Colon (tissue), 2 donors: ENCODE data around the gene CACNB2.

Source experiments
- FAIRE-seq: peaks from 2 replicates; lab custom pipeline; 2012; peaks lifted over from hg19 to GRCh38; lab: Jason Lieb, UNC
- donor health status: control.
- donor health status: control.

Gene CACNB2

GRCh38 chr10:18230794-18231193, 90.6 kb downstream of the CACNB2 start:
- no peak for FAIRE-seq

- no peak for FAIRE-seq
Observed at GRCh38 chr10:18231480-18231879, 91.3 kb downstream of the CACNB2 start.

GRCh38 chr10:18233775-18234174, 93.6 kb downstream of the CACNB2 start:
- FAIRE-seq = no peak

GRCh38 chr10:18235477-18235876, 95.3 kb downstream of the CACNB2 start:
- FAIRE-seq = no peak

DNA sequence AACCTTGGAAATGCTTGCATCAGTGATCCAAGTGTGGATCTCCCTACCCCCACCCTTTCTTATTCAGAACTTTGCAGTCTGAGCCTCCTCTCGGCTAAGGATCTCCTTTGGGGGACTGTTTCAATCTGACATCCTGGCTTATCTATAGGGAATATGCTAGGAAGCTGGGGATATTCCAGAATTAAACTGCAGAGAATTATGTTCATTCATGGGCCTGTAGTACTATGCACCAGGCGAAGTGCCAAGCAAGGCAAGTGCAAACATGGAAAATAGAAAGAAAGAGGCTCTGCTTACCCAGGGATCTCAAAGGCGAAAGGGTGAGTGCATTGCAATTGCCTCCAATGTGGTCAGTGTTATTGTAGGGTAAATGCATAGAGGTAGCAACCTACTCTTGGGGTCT, 96.5 kb downstream of the CACNB2 start:
- no peak for FAIRE-seq

GRCh38 chr10:18238870-18239485, 98.8 kb downstream of the CACNB2 start:
- FAIRE-seq = peak; percentile 14

- FAIRE-seq = no peak
Observed at GRCh38 chr10:18240185-18240882, 100.1 kb downstream of the CACNB2 start.

- no peak for FAIRE-seq
Observed at GRCh38 chr10:18246967-18247366, 106.7 kb downstream of the CACNB2 start.

DNA sequence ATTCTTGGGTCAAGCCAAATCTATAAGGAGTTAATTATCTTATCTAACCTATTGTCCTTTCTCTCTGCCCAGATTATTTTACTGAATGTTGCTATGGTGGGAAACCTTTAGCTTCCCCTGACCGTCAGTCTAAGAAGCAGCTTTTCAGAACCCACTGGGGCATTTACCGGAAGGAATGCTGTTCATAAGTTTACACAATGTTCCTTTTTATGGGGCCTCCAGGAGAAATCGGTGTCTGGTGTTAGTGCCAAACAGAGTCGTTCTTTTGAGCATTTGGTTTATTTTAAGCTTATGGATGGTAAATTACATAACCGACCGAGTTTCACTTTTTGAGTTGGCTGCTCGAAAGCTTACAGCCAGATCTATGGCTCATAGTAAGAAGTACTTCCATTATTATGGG, 111.9 kb downstream of the CACNB2 start:
- no peak for FAIRE-seq

DNA sequence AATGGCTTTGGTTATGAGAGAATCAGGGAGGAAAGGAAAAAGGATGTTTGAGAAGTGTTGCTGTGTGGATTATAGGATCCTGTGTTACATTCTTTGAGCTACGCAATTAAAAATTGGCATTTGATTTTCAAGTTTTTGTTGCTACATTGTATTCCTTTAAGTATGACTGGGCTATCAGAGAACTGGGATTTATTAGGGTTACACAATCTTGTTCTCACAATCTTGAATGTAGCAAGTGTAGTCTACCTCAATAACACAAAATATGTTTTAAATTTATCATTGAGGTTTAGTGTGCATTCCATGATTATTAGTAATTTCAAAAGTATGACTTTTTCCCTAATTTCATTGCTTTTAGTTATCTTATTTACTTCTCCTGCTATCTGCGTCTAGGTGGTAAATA, 113.9 kb downstream of the CACNB2 start:
- no peak for FAIRE-seq

DNA sequence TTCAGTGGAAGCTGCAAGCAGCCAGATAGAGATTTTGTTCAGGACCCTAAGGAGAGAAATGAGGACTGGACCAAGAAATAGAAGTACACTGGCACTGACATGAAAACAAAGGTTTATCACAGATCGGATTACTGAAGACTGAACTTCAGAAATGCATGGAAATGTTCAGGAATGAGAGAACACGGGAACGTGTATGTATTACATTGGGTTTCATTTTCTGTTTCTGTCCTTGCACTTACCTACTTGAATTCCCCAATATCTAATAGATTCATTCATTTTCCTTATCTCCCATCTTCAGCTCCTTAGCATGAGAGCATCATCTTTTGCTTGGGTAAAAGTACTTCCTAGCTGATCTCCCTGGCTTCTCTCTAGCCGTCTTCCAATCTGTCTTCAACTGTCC, 114.5 kb downstream of the CACNB2 start:
- no peak for FAIRE-seq

DNA sequence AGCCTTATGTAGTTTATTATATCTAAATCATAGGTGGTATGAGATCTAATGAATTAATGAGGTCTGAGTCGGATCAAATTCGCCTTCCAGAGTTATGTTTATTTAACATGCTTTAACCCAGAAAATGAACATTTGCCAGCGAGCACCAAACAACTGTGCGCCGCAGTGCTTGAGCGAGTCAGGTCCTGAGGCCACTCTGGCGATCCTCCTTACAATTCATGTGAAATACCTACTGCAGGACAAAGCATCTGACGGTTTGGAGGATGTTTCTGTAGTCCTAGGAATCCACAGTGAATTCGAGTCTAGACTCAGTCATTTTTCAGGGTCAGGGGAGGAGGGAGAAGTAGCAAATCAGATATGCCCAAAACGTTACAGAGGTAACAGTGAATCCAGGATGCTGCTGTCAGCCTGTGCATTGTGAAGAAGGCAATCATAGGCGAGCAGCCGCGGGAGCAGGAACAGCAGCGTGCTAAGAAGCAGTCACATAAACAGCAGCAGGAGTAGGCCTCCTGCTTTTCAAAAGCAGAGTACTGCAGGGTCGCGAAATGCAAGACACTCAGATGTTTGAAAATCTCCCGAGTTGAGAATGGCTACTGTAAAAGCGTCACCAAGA, 120.2 kb downstream of the CACNB2 start:
- no peak for FAIRE-seq

GRCh38 chr10:18261063-18261610, 120.9 kb downstream of the CACNB2 start:
- no peak for FAIRE-seq

DNA sequence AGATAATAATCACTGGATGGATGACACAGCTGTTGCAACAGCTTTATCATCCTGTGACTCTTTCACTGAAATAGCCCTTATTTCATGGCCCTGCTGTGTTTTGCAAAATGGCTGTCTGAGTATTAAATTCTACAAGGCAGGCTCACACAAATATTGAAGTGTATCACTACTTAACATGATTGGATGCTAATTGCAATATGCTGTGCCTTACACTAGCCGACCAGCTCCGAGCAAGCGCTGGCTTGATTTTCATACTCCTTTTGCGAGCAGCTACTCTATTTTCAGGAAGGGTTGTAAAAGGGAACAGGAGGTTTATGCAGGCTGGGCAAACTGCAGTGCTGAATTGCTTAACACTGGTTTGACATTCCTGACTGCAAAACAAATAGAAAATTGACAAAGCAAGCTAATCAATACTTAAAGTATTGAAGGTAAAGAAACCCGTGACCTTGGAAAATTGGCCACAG, 121.6 kb downstream of the CACNB2 start:
- FAIRE-seq = no peak

DNA sequence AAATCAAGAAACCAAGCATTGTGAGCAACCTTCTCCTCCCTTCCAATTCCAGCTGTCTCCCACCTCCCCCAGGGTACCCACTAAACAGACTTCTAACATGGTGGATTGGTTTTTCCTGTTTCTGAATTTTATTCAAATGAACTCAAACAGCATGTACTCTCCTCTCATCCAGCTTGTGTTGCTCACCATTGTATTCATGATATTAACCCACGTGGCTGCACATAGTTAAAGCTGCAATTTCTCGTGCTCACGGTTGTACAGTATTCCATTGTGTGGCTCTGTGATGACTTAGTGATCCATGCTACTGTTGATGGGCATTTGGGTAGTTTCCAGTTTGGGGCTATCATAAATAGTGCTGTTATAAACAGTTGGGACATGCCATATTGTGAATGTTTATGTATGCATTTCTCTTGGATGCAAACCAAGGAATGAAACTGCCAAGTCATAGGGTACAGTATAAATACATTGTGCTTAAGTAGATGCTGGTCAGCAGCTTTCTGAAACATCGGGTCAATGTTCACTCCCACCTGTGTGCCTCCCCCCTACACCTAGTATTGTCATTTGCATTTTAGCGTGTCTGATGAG, 124.3 kb downstream of the CACNB2 start:
- FAIRE-seq = no peak

GRCh38 chr10:18268005-18268404, 127.8 kb downstream of the CACNB2 start:
- no peak for FAIRE-seq

DNA sequence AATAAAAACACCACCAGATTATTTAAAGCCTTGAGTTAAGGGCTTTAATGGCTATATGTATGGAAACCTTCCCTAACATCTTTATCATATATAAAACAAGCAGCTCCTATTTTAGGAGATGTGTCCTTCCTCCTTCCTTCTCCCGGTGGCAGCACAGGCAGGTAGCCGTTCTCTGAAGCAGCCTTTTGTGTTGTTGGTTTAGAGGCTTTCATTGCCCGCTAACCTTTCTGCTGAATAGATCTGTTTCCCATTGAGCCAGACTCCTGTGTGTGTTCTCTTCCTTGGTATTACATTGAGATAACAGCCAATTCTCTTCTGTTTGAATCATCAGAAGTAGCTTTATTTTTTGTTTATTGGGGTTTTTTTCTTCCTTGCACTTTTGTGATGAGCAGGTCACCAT, 131.3 kb downstream of the CACNB2 start:
- FAIRE-seq = no peak

- no peak for FAIRE-seq
Observed at GRCh38 chr10:18273039-18273438, 132.8 kb downstream of the CACNB2 start.

GRCh38 chr10:18278181-18278580, 138.0 kb downstream of the CACNB2 start:
- FAIRE-seq = no peak

DNA sequence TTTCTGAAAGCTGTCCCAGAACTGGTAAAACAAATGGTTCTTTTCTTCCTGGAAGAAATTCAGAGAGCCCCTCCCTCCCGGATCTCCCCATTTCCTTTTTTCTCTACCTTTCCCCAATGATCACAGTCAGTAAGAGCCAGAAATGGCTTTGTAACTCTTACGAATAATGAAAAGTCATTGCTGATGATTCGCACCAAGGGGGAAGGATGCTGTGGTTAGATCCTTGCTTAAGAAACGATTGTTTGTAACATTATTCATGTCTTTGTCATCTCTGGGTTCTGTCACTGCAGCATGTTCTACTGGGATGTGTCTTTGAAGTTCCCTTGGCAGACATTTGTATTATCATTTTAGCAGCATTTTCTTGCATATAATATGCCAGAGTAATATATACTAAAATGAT, 138.9 kb downstream of the CACNB2 start:
- no peak for FAIRE-seq

- no peak for FAIRE-seq
Observed at GRCh38 chr10:18282094-18282493, 141.9 kb downstream of the CACNB2 start.

DNA sequence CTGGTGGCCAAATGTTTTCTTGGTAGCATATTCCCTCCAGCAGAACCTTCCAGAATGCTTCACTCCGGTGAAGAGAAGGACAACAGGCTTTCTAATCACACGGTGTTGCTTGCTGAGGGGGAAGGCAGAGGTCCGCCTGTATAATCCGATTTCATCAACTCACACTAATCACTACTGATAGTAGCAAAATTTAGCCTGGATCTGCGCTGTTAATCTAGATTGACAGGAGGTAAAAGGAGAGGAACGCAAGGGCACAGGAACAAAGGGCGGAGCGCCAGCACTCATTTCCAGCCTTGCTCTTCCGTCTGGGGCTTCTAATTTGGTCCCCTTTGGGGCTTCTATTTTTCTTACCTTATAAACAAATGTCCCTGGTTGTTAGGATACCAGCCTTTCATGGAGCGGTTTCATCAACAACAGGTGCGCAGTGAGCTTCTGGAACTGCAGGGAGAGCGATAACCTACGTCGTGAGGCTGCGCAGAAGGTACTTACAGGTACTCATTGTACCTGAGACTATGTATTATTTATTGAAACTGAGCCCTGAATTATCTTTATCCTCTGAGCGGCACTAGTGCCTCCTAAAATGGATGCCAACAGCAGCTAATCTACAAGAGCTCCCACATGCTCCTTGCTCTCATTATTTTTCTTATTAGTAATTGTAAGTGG, 150.6 kb downstream of the CACNB2 start:
- FAIRE-seq = no peak
